GM23338 (cell line): ENCODE measurements around the gene OR1J4.

Experiments used
- CREB1 ChIP-seq: fragments of 250-450 bp; sonication (Bioruptor Pico); IDR thresholded peaks from 2 replicates; pipeline ENCODE4 v1.5.0; 2020; ENCODE audit warnings: low read depth, mild to moderate bottlenecking, moderate library complexity
- CTCF ChIP-seq, 2 experiments: fragments of 200-600 bp in 1 of 2; sonication (generic) in 1 of 2; conservative IDR thresholded peaks; 2 replicates each; pipeline versions ENCODE4 v1.5.1 to v1.6.1; 2016 to 2017; ENCODE audit warnings: antibody characterized with exemption in 2 of 2, low read depth in 2 of 2, mild to moderate bottlenecking in 2 of 2, moderate library complexity in 1 of 2
- EZH2 ChIP-seq: fragments of 200-600 bp; sonication (generic); IDR thresholded peaks from one replicate; pipeline ENCODE4 v1.8.0; 2017; ENCODE audit warnings: antibody characterized with exemption, mild to moderate bottlenecking, low read depth; ENCODE audit not compliant: unreplicated experiment
- EZH2phosphoT487 ChIP-seq: fragments of 200-600 bp; sonication (generic); IDR thresholded peaks from one replicate; pipeline ENCODE4 v1.8.1; 2018; ENCODE audit warnings: antibody characterized with exemption; ENCODE audit not compliant: unreplicated experiment
- JUNB ChIP-seq: IDR thresholded peaks from one replicate; pipeline ENCODE4 v1.6.1; 2016; ENCODE audit warnings: antibody characterized with exemption; ENCODE audit not compliant: unreplicated experiment
- NANOG ChIP-seq: IDR thresholded peaks from 2 replicates; pipeline ENCODE4 v1.6.1; 2016; ENCODE audit warnings: antibody characterized with exemption, borderline replicate concordance
- POLR2AphosphoS5 ChIP-seq: IDR thresholded peaks from 2 replicates; pipeline ENCODE4 v1.6.1; 2016; ENCODE audit warnings: antibody characterized with exemption, low read depth
- REST ChIP-seq: IDR thresholded peaks from one replicate; pipeline ENCODE4 v1.6.1; 2018; ENCODE audit warnings: antibody characterized with exemption; ENCODE audit not compliant: unreplicated experiment
- STAT1 ChIP-seq: IDR thresholded peaks from one replicate; pipeline ENCODE4 v1.6.1; 2016; ENCODE audit warnings: antibody characterized with exemption; ENCODE audit not compliant: unreplicated experiment
- ZNF114 ChIP-seq: fragments of 250-450 bp; sonication (Bioruptor Pico); IDR thresholded peaks from 2 replicates; pipeline ENCODE4 v1.5.0; 2020; ENCODE audit warnings: mild to moderate bottlenecking, moderate library complexity
- ZNF331 ChIP-seq: fragments of 250-450 bp; sonication (Bioruptor Pico); IDR thresholded peaks from 2 replicates; pipeline ENCODE4 v1.5.0; 2020; ENCODE audit warnings: low read depth, mild to moderate bottlenecking, moderate library complexity

- TF ChIP-seq CTCF (conservative IDR thresholded peaks at IDR 0.05; ENCODE audit: low read depth in 2 of 2): no peak
- TF ChIP-seq ZNF331 (CRISPR knock-in tag): no peak
- TF ChIP-seq REST: no peak
- TF ChIP-seq EZH2phosphoT487: no peak
- no peak for TF ChIP-seq EZH2
- no peak for TF ChIP-seq STAT1
- TF ChIP-seq CREB1: no peak
- TF ChIP-seq POLR2AphosphoS5: no peak
- no peak for TF ChIP-seq JUNB
- TF ChIP-seq NANOG: no peak
- TF ChIP-seq ZNF114 (CRISPR knock-in tag): no peak
Measured at GRCh38 chr9:122551371-122551770, 32.4 kb downstream of the OR1J4 start.
